MM.1S (cell line): ENCODE data around the gene GPC5.

Source experiments
- DNase-seq: peaks from one replicate; pipeline ENCODE4 v3.0.0-alpha.2; 2015
- H2AFZ ChIP-seq: fragments of 300-600 bp; sonication (generic); 2 replicates; pipeline ENCODE4 v1.6.0; 2016; ENCODE audit warnings: antibody characterized with exemption, low read length
- H3F3A ChIP-seq: fragments of 300-600 bp; sonication (generic); 2 replicates; pipeline ENCODE4 v1.6.1; 2016; ENCODE audit warnings: mild to moderate bottlenecking, antibody characterized with exemption, low read length, moderate library complexity, mixed read lengths; ENCODE audit not compliant: insufficient read depth
- H3K27ac ChIP-seq: fragments of 300-600 bp; sonication (generic); 2 replicates; pipeline ENCODE4 v1.5.1; 2016; ENCODE audit warnings: mild to moderate bottlenecking, low read length
- H3K27me3 ChIP-seq: fragments of 300-600 bp; sonication (generic); replicated peaks from 2 replicates; pipeline ENCODE4 v1.6.0; 2016; ENCODE audit warnings: low read length; ENCODE audit not compliant: insufficient read depth
- H3K36me3 ChIP-seq: fragments of 300-600 bp; sonication (generic); replicated peaks from 2 replicates; pipeline ENCODE4 v1.6.1; 2016; ENCODE audit warnings: mild to moderate bottlenecking, low read length, mixed read lengths; ENCODE audit not compliant: insufficient read depth
- H3K4me1 ChIP-seq: fragments of 300-600 bp; sonication (generic); 2 replicates; pipeline ENCODE4 v1.6.1; 2016; ENCODE audit warnings: low read length, mixed read lengths
- H3K4me2 ChIP-seq: fragments of 300-600 bp; sonication (generic); 2 replicates; pipeline ENCODE4 v1.6.0; 2016; ENCODE audit warnings: low read depth, low read length
- H3K4me3 ChIP-seq: fragments of 300-600 bp; sonication (generic); 2 replicates; pipeline ENCODE4 v1.5.1; 2016; ENCODE audit warnings: low read length, mixed read lengths
- H3K79me2 ChIP-seq: fragments of 300-600 bp; sonication (generic); 2 replicates; pipeline ENCODE4 v1.6.1; 2016; ENCODE audit warnings: mixed run types, low read length, mixed read lengths
- H3K9ac ChIP-seq: fragments of 300-600 bp; sonication (generic); 2 replicates; pipeline ENCODE4 v1.6.1; 2016; ENCODE audit warnings: low read length, mixed read lengths
- H3K9me2 ChIP-seq: fragments of 300-600 bp; sonication (generic); replicated peaks from 2 replicates; pipeline ENCODE4 v1.6.1; 2016; ENCODE audit warnings: mild to moderate bottlenecking, low read length, mixed read lengths; ENCODE audit not compliant: insufficient read depth
- H3K9me3 ChIP-seq: fragments of 300-600 bp; sonication (generic); replicated peaks from 2 replicates; pipeline ENCODE4 v1.6.1; 2016; ENCODE audit warnings: mild to moderate bottlenecking, low read length, mixed read lengths; ENCODE audit not compliant: insufficient read depth
- H4K20me1 ChIP-seq: fragments of 300-600 bp; sonication (generic); 2 replicates; pipeline ENCODE4 v1.6.1; 2016; ENCODE audit warnings: mild to moderate bottlenecking, low read length, moderate library complexity, mixed read lengths; ENCODE audit not compliant: insufficient read depth
- EZH2 ChIP-seq: fragments of 300-600 bp; sonication (generic); optimal IDR thresholded peaks from 2 replicates; pipeline ENCODE3; 2017; ENCODE audit warnings: low read depth, mild to moderate bottlenecking, antibody characterized with exemption, low read length, mixed read lengths
- EZH2phosphoT487 ChIP-seq: fragments of 300-600 bp; sonication (generic); IDR thresholded peaks from 2 replicates; pipeline ENCODE4 v1.6.1; 2018; ENCODE audit warnings: antibody characterized with exemption, low read length
- TF ChIP-seq, protein P1 (sequence below): fragments of 300-600 bp; sonication (generic); IDR thresholded peaks from 2 replicates; pipeline ENCODE4 v1.5.1; 2016; ENCODE audit warnings: antibody characterized with exemption, low read length, mixed read lengths

GPC5 gene

GRCh38 chr13:91962946-91963345 lies 564.5 kb downstream of the GPC5 start:
- H3K4me3 ChIP-seq = no peak overlapping the region
- no peaks in the 10 kb centered on the region for H4K20me1 ChIP-seq
- no peaks in the 10 kb centered on the region for H3F3A ChIP-seq
- H3K4me2 ChIP-seq = no peak overlapping the region
- no peak for DNase-seq
- no peak overlapping the region for H3K9ac ChIP-seq
- H3K27me3 ChIP-seq = no peaks in the 10 kb centered on the region
- no peak overlapping the region for H3K27ac ChIP-seq
- H3K9me3 ChIP-seq = no peaks in the 10 kb centered on the region
- no peaks in the 10 kb centered on the region for H3K79me2 ChIP-seq
- H3K9me2 ChIP-seq = no peaks in the 10 kb centered on the region
- H2AFZ ChIP-seq = no peak overlapping the region
- TF ChIP-seq, protein P1, sequence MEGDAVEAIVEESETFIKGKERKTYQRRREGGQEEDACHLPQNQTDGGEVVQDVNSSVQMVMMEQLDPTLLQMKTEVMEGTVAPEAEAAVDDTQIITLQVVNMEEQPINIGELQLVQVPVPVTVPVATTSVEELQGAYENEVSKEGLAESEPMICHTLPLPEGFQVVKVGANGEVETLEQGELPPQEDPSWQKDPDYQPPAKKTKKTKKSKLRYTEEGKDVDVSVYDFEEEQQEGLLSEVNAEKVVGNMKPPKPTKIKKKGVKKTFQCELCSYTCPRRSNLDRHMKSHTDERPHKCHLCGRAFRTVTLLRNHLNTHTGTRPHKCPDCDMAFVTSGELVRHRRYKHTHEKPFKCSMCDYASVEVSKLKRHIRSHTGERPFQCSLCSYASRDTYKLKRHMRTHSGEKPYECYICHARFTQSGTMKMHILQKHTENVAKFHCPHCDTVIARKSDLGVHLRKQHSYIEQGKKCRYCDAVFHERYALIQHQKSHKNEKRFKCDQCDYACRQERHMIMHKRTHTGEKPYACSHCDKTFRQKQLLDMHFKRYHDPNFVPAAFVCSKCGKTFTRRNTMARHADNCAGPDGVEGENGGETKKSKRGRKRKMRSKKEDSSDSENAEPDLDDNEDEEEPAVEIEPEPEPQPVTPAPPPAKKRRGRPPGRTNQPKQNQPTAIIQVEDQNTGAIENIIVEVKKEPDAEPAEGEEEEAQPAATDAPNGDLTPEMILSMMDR = no peak
- TF ChIP-seq EZH2phosphoT487 = no peak
- no peak for TF ChIP-seq EZH2
- no peaks in the 10 kb centered on the region for H3K36me3 ChIP-seq
- H3K4me1 ChIP-seq = no peaks in the 10 kb centered on the region

- no peak for DNase-seq
- H3K9ac ChIP-seq = no peak overlapping the region
- no peak overlapping the region for H3K4me3 ChIP-seq
- no peak overlapping the region for H3K4me2 ChIP-seq
- no peaks in the 10 kb centered on the region for H3K9me2 ChIP-seq
- no peak overlapping the region for H3K27ac ChIP-seq
- no peaks in the 10 kb centered on the region for H3F3A ChIP-seq
- no peaks in the 10 kb centered on the region for H3K9me3 ChIP-seq
- no peak overlapping the region for H2AFZ ChIP-seq
- TF ChIP-seq EZH2 = no peak
- no peak for TF ChIP-seq EZH2phosphoT487
- no peaks in the 10 kb centered on the region for H3K36me3 ChIP-seq
- H4K20me1 ChIP-seq = no peaks in the 10 kb centered on the region
- no peaks in the 10 kb centered on the region for H3K27me3 ChIP-seq
- no peaks in the 10 kb centered on the region for H3K79me2 ChIP-seq
- no peaks in the 10 kb centered on the region for H3K4me1 ChIP-seq
These were observed 567.1 kb downstream of the GPC5 start for GRCh38 chr13:91965511-91965910.

DNA sequence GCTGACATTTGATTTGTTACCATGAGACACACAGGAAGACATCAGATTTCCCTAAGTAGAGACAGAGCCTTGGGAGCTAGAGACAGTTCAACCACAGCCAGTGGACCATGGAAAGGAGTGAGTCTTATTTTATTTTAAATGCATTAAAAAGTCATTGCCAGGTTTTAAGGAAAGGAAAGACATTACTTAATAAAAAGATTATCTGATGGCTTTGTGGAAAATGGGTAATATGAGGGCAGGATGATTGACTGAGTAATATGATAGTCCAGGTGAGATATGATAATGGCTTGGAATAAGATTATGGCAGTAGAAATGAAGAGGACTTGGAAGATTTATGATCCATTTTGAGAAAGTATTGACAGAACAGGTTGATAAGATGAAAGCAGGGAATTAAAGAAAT lies 580.1 kb downstream of the GPC5 start:
- Histone ChIP-seq H3K27me3 (no peaks in the 10 kb centered on the region), H3K9ac (no peak overlapping the region), H3K27ac (no peak overlapping the region), H3K4me2 (no peak overlapping the region), H4K20me1 (no peaks in the 10 kb centered on the region), H3K4me1 (no peaks in the 10 kb centered on the region), H3K36me3 (no peaks in the 10 kb centered on the region), H3K9me2 (no peaks in the 10 kb centered on the region), H3K9me3 (no peaks in the 10 kb centered on the region), H2AFZ (no peak overlapping the region), H3K4me3 (no peak overlapping the region), H3F3A (no peaks in the 10 kb centered on the region), H3K79me2 (no peaks in the 10 kb centered on the region)
- TF ChIP-seq, protein P1 = no peak
- TF ChIP-seq EZH2phosphoT487 (no peak), EZH2 (no peak)
- no peak for DNase-seq

GRCh38 chr13:91986761-91987483 lies 588.5 kb downstream of the GPC5 start:
- H3K4me2 ChIP-seq = 0 out of 2 replicates have a peak overlapping the region, but pooled peaks have one; percentile 13
- no peak overlapping the region for H3K27ac ChIP-seq
- no peaks in the 10 kb centered on the region for H3K27me3 ChIP-seq
- no peaks in the 10 kb centered on the region for H3K9me2 ChIP-seq
- H3F3A ChIP-seq = no peaks in the 10 kb centered on the region
- no peak overlapping the region for H3K4me3 ChIP-seq
- H3K9ac ChIP-seq = no peak overlapping the region
- no peaks in the 10 kb centered on the region for H3K79me2 ChIP-seq
- no peaks in the 10 kb centered on the region for H3K4me1 ChIP-seq
- H4K20me1 ChIP-seq = no peaks in the 10 kb centered on the region
- TF ChIP-seq, protein P1 = no peak
- TF ChIP-seq EZH2 (no peak), EZH2phosphoT487 (no peak)
- DNase-seq = peak; percentile 30
- H3K36me3 ChIP-seq = no peaks in the 10 kb centered on the region
- peak overlapping the region; percentile 66; the same call in 1 of the 2 replicates for H2AFZ ChIP-seq
- no peaks in the 10 kb centered on the region for H3K9me3 ChIP-seq
